Hepatocyte (in vitro differentiated cells): ENCODE measurements around the gene IQCH.
"Not testable (repeated sequence)": the region's sequence is repeated elsewhere in the genome, so short reads cannot be mapped to it uniquely, and the experiment has no call there.

ENCODE experiments used
- EZH2 ChIP-seq: fragments of 200-600 bp; sonication (generic); IDR thresholded peaks from 2 replicates; pipeline ENCODE4 v1.6.1; 2016; ENCODE audit warnings: antibody characterized with exemption, mild to moderate bottlenecking, borderline replicate concordance
- EZH2phosphoT487 ChIP-seq: fragments of 200-600 bp; sonication (generic); IDR thresholded peaks from one replicate; pipeline ENCODE4 v1.6.1; 2018; ENCODE audit warnings: antibody characterized with exemption, mild to moderate bottlenecking, low read depth, moderate library complexity; ENCODE audit not compliant: unreplicated experiment, severe bottlenecking

DNA sequence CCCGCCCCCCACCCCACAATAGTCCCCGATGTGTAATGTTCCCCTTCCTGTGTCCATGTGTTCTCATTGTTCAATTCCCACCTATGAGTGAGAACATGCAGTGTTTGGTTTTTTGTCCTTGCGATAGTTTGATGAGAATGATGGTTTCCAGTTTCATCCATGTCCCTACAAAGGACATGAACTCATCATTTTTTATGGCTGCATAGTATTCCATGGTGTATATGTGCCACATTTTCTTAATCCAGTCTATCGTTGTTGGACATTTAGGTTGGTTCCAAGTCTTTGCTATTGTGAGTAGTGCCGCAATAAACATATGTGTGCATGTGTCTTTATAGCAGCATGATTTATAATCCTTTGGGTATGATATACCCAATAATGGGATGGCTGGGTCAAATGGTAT is 193.8 kb downstream of the IQCH start:
- not testable (repeated sequence) for TF ChIP-seq EZH2, EZH2phosphoT487
